Retinal pigment epithelial cell (primary cell): Measurements from ENCODE around the gene ITFG1.

ENCODE experiments used
- DNase-seq: peaks from one replicate; pipeline ENCODE4 v3.0.0-alpha.2; 2010; ENCODE audit warnings: low read depth
- H3K4me3 ChIP-seq: 2 replicates; pipeline ENCODE4 v1.5.1; 2011; ENCODE audit warnings: mild to moderate bottlenecking, low read length, control low read depth, moderate library complexity
- CTCF ChIP-seq: conservative IDR thresholded peaks from 2 replicates; pipeline ENCODE4 v1.5.1; 2011; ENCODE audit warnings: low read depth, low read length, control low read depth, inconsistent platforms

Gene ITFG1

DNA sequence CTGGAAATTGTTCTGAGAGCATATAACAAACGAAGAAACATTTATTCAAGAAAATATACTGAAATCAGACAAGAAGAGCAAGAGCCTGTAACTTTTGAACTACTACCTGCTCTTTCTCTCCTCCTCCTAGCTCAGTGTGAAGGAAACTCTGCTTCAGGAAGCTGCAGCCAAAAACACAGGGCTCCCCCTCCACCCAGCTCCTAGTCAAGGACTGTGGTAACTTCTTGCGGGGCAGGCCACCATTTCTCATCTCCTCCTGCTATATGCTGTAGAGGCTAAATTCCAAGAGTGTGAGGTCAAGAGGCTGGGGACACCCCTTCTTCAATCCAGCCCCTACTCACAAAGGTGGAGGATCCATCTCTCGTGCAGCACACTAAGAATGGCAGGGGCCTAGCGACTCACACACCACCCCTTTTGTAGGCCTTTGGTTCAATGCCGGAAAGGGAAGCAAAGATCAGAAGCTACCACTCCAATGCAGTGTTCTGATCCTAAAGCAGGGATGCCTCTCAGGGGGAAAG lies 74.6 kb downstream of the ITFG1 start:
- no peak for DNase-seq
- no peak for TF ChIP-seq CTCF
- H3K4me3 ChIP-seq, result no peak overlapping the region

DNA sequence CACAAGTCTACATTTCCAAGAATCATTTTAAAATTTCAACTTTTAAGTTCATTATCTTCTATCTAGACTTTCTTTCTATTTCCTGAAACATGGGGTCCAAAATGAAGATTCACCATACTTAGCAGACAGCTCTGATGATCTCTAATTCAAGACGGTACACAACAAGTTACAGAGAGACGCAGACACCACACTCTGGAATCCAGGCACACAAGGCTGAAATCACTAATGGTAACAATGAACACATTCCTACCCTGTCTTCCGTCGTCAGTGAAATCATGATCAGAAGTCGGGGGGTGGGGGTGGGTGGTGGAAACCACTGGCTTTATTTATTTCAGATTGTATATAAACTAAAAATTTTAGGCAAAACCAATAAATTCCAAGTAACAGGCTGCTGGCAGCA lies 78.5 kb downstream of the ITFG1 start:
- no peak for TF ChIP-seq CTCF
- DNase-seq, result no peak
- no peak overlapping the region for H3K4me3 ChIP-seq

- H3K4me3 ChIP-seq, result no peak overlapping the region
- no peak for TF ChIP-seq CTCF
- DNase-seq, result no peak
Measured at GRCh38 chr16:47377154-47377553, 83.7 kb downstream of the ITFG1 start.

GRCh38 chr16:47375423-47375822 lies 85.4 kb downstream of the ITFG1 start:
- DNase-seq, result no peak
- no peak overlapping the region for H3K4me3 ChIP-seq
- TF ChIP-seq CTCF, result no peak

DNA sequence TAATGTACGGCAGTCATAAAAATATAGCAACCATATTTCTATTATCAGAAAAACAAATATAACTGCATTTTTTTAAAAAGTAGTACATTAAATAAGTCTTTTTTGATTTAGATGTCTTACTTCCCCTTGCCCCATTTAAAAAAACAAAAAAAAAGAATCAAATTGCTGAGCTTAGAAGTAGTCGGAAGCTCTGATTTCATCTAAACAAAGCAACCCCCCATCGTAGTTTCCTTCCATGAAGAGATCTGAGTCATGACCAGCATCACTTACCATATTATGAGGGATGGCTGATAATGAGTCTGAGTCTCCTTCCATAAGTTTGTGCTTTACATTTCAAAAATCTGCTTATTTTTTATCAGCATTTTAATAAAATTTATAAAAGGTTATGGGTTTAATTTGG lies 86.2 kb downstream of the ITFG1 start:
- no peak overlapping the region for H3K4me3 ChIP-seq
- no peak for DNase-seq
- no peak for TF ChIP-seq CTCF

DNA sequence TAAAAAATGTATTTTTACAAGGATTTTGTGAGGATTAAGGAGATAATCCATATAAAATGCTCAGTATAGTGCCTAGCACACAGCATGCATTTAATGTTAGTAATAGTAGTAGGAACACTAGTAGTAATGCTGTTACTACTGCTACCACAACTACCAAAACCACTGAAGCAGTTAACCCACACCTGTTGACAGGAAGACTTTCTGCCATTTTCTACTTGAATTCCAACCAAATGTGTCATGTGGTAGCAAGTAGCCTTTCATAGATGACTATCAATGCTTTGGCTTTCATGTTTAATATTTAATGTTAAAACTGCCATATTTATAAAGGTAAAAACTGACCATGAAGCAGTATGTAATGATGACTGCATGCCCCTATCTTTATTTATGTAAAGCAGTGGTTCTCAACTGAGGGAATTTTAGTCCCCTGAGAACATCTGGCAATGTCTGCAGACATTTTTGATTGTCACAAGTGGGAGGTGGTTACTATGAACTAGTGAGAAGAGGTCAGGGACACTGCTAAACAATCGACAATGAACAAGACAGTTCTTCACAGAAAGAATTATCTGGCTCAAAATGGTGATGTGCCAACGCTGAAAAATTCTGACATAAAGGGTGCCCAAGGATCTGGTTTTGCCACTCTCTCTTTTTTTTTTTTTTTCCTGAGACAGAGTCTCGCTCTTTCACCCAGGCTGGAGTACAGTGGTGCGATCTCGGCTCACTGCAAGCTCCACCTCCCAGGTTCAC lies 89.4 kb downstream of the ITFG1 start:
- no peak for DNase-seq
- no peak overlapping the region for H3K4me3 ChIP-seq
- TF ChIP-seq CTCF, result no peak

DNA sequence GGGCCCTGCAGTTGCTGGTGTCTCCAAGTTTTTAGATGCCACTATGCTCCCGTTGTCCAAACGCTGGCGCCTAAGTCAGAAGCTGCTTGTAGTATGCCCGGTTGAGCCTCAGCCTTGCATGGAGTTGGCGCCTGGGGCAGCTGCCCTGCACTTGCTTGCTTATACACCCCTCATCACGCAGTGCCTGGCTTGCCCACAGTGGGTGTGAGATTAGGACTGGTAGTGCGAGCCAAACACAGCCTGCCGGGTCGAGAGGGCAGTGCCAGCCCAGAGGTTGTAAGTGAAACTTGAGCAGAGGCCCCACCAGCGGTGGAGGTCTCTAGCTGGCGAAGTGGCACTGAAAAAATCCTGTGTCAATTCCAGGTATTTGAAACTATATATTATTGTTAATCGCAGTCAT lies 90.3 kb downstream of the ITFG1 start:
- no peak for TF ChIP-seq CTCF
- H3K4me3 ChIP-seq, result no peak overlapping the region
- no peak for DNase-seq
